GM20431 (cell line): ENCODE data around the gene TAPBPL.
"Not testable (repeated sequence)": the region's sequence is repeated elsewhere in the genome, so short reads cannot be mapped to it uniquely, and the experiment has no call there.

Experiments
- in situ Hi-C: fragments of 300-500 bp; cut with MseI, MboI; formaldehyde crosslinking; loops from one replicate; pipeline ENCODE4 v1.15.0; 2020; ENCODE audit warnings: low sequenced_read_pairs; ENCODE audit not compliant: unreplicated experiment

TAPBPL gene

DNA sequence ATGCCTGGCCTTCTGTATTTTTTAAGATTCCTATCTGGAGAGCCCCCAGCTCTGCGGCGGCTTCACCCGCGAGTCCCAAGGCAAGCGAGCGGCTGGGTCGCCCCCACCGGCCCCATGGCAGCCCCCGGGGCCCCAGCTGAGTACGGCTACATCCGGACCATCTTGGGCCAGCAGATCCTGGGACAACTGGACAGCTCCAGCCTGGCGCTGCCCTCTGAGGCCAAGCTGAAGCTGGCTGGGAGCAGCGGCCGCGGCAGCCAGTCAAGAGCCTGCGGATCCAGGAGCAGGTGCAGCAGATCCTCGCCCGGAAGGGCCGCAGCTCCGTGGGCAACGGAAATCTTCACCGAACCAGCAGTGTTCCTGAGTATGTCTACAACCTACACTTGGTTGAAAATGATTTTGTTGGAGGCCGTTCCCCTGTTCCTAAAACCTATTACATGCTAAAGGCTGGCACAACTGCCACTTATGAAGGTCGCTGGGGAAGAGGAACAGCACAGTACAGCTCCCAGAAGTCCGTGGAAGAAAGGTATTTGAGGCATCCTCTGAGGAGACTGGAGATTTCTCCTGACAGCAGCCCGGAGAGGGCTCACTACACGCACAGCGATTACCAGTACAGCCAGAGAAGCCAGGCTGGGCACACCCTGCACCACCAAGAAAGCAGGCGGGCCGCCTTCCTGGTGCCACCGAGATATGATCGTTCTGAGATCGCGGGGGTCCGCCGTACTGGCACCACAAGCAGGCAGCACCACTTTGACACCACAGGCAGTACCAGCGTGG is 25.9 kb downstream of the TAPBPL start:
- in situ Hi-C loops, result not testable (repeated sequence)

DNA sequence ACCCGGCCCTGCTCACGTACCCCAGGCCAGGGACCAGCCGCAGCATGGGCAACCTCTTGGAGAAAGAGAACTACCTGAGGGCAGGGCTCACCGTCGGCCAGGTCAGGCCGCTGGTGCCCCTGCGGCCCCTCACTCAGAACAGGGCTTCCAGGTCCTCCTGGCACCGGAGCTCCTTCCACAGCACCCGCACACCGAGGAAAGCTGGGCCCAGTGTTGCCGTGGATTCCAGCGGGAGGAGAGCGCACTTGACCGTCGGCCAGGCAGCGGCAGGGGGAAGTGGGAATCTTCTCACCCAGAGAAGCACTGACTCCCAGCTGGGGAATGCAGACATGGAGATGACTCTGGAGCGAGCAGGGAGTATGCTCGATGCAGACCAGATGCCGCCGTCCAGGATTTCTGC is 26.6 kb downstream of the TAPBPL start:
- in situ Hi-C loops, result no loop called here

DNA sequence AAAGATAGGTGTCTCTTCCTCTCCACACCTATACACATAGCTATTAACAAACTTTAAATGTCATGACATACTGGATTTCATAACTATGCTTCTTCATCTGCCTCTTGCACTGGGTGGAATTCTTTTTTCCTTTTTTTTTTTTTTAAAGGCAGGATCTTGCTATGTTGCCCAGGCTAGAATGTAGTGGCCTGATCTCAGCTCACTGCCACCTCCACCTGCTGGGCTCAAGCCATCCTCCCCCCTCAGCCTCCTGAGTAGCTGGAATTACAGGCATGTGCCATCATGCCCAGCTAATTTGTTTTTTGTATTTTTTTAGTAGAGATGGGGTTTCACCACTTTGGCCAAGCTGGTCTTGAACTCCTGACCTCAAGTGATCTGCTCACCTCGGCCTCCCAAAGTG is 36.4 kb downstream of the TAPBPL start:
- in situ Hi-C loops, result no loop called here

DNA sequence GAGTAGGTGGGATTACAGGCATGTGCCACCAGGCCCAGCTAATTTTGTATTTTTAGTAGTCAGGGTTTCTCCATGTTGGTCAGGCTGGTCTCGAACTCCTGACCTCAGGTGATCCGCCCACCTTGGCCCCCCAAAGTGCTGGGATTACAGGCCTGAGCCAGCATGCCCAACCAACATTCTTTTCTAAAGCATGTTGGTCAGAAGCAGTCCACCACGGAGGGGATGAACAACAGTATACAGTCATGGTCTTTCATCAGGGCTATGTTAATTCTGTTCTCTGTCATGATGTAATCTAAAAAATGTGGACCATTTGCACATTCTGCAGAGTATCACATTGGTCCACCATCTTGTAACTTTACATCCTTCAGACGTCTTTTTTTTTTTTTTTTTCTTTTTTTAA is 37.6 kb downstream of the TAPBPL start:
- in situ Hi-C loops, result no loop called here

DNA sequence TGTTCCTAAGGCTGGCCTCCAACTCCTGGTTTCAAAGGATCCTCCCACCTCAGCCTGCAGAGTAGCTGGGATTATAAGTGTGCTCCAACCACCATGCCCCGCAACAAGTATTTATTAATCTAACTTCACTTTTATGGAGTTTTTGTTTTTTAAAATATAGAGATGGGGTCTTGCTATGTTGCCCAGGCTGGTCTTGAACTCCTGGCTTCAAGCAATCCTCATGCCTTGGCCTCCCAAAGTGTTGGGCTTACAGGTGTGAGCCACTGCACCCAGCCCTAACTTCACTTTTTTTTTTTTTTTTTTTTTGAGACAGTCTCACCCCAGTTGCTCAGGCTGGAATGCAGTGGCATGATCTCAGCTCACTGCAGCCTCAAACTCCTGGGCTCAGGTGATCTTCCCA is 38.8 kb downstream of the TAPBPL start:
- in situ Hi-C loops, result not testable (repeated sequence)

DNA sequence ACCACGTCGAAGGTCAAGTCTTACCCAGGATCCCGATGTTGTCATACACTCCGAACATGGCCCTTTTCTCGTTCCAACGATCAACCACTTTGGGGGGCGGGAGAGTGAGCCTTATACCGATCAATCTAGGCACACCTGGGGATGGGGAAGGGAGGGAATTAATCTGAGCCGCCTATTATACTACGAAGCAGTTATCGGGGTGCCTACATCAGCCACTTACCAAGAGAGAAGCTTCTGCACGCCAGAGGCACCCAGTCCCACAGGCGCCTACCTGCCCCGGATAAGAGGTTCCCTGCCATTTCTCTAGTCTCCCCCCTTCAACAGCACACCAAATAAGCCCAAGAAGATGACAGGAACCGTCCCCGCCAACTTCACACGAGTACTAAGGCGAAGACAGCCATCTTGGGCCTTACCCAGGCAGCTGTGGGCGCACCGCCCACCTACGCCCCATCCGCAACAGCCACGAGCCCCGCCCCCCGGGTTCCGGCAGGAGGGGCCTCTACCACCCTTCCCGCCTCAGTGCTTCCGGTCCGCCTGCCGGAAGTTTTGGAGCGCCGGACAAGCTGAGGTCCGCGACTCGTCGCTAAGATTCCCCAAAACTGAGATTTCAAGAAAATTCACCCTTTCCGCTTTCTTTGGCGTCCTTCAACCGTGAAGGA is 41.1 kb downstream of the TAPBPL start, which contains the start of gene MRPL51:
MRPL51 (minus strand) TSS at position 425 of the 659 bp plus-strand sequence; CDS start at position 299, 126 bp downstream.
- in situ Hi-C loops, result no loop called here

DNA sequence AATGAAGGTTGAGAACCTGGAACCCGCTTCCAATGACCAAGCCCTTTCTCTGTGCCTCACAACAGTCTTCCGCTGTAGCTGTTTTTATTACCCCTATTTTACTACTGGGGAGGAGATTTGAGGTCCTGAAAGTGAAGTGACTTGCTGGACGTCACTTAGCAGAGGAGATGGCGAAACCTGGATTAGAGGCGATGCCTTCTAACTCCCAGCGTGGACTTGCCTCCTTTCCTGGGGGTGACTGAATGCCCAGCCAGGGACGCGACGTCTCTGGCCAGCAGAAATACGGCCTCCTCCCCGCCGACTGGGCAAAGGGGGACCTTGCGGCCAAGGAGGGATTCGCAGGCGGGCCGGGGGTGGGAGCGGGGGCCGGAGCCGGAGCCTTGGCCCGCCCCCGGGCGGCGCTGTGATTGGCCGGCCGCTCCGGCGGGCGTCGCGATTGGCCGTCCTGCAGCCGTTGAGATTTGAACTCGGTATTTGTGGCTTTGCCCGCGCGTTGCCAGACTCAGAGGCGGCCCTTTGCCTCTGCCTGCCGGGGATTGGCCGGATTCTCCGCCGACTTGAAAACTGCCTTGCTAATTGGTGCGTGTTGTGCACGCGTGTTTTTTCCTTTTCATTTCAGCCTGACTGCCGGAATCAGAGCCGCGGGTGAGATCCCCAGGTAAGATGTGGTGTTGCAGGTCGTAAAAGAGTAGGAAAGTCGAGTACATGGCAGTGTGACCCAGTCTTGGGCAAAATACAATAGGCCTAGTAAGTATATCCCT is 41.8 kb downstream of the TAPBPL start, which contains the start of gene NCAPD2:
NCAPD2 (plus strand) TSS at position 606 of the 761 bp plus-strand sequence. CDS start 997 bp downstream, outside the sequence.
- in situ Hi-C loops, result no loop called here

DNA sequence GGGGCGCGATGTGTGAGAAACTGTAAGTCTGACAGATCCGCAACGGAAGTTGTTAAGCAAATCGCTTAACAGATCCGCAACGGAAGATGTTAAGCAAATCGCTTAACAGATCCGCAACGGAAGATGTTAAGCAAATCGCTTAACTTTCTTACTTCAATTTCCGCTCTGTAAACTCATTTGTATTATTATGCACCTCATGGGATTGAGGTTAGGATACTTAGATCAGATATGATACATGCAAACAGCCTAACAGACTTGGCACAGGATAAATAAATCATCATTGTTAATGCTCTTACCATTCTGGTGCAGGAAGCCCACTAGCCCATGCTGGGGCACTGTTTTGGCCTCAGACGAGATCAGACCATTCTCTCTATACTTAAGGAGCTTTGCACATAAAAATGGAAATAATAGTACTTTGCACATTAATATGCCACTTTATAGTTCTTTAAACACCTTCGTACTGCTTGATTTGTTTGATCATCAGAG is 42.5 kb downstream of the TAPBPL start:
- in situ Hi-C loops, result no loop called here

DNA sequence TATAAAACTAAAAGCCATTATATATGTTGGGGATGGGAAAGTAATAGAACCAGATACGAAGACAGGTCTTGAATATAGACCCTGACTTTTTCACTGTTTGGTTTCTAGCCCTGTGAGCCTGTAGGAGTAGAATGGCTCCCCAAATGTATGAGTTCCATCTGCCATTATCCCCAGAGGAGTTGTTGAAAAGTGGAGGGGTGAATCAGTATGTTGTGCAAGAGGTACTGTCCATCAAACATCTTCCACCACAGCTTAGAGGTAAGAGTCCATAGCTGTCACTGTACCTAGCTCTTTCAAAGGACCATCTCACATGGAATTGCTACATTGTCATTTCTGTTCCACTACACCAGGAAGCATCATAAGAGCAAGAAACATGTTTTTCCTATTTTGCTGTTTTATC is 43.1 kb downstream of the TAPBPL start:
- in situ Hi-C loops, result no loop called here

DNA sequence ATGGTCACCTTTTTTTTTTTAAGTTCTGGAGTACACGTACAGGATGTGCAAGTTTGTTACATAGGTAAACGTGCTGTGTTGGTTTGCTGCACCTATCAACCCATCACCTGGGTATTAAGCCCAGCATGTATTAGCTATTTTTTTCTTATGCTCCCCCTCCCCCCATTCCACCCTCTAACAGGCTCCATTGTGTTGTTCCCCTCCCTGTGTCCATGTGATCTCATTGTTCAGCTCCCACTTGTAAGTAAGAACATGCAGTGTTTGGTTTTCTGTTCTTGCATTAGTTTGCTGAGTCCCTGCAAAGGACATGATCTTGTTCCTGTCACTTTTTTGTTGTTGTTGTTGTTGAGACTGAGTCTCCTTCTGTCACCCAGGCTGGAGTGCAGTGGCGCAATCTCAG is 45.4 kb downstream of the TAPBPL start:
- in situ Hi-C loops, result not testable (repeated sequence)

DNA sequence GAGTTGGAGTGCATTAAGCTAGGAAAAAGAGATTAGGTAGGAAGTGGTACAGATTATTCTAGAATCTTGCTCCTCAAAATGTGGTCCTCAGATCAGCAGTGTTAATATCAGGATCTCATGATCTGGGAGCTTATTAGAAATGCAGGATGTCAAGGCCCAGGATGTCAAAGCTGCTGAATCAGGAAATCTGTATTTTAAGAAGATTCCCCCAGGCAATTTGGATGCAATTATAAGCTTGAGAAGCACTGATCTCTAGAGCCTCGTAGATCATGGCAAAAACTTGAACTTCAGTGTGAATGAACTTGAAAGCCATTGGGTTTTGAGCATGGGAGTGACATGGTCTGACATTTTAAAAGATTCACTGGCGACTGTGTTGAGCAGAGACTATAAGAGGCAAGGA is 48.6 kb downstream of the TAPBPL start:
- in situ Hi-C loops, result no loop called here

DNA sequence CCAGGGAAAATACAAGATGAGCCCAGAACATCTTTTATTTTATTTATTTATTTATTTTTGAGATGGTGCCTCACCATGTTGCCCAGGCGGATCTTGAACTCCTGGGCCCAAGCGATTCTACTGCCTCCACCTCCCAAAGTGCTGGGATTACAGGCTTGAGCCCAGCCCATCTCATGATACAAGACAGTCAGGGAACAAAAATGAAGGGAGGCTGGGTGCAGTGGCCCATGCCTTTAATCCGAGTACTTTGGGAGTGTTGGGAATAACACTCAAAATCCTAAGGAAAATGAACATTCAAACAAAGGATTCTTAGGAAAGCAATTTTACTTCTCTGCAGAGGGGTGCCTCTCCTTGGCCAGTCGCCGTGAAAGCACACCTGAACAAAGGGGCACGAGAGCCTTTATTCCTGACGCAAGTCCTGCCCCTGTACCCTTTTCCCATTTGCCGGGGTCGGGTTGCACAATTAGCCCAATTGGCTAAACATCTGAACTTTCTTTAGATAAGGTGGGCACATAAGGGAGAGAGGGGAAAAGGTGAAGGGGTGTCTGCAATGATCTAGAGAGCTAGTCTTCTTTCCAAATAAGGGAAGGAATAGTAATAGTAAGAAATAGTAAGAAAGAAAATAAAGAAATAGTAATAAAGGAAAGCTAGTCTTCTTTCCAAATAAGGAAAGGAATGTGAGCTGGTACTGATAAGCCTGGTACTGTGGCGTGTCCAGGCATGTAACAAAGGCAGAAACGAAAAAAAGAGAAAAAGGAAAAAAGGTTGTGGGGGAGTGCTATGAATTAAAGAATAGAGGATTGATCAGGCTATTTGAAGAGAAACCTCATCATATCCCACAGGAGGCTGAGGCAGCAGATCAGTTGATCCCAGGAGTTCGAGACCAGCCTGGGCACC is 55.5 kb downstream of the TAPBPL start:
- in situ Hi-C loops, result no loop called here

DNA sequence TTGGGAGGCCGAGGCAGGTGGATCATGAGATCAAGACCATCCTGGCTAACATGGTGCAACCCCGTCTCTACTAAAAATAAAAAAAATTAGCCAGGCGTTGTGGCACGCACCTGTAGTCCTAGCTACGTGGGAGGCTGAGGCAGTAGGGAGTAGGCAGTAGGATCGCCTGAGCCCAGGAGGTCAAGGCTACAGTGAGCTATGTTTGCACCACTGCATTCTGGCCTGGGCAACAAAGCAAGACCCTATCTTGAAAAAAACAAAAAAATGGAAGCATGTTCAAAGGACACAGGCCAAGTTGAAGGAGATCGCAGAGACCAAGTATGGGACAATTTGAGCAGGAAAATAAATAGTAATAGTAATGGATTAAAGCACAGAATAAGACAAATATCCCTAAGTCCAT is 56.2 kb downstream of the TAPBPL start:
- in situ Hi-C loops, result no loop called here
